HG03095 (cell line): ENCODE results near the gene UCN2.
"Not testable (repeated sequence)": the region's sequence is repeated elsewhere in the genome, so short reads cannot be mapped to it uniquely, and the experiment has no call there.

Experiments used
- ATAC-seq: cut with Tn5 transposase; IDR thresholded peaks from one replicate; pipeline ENCODE4 v1.9.1; 2021; ENCODE audit warnings: moderate library complexity; ENCODE audit not compliant: unreplicated experiment

Gene UCN2

DNA sequence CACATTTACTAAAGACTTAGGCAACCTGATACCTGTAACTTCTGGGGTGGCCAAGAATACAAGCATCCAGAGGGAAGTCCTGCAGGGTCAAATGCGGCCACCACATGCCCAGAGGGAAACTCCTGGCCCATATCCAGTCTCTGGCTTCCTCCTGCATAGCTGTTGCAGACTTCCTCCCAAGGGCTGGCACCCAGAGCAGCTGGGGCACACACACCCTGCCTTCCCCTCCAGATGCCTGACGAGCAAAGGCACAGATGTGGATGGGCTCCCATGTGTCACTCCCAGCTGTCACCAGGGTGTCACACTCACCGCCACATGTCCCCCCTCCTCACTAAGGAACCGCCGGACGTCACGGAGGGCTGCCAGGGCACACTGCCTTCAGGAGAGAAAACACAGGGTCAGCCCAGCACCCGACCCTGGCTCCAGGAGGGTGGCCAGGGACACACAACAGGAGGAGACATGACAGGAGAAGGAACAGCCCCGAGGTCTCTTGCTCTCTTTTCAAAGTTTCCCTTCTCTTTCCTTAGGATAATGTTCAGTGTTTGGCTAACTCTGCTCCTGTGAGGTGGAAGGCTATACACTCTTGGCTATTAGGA lies 20.2 kb downstream of the UCN2 start:
- no peak for ATAC-seq

DNA sequence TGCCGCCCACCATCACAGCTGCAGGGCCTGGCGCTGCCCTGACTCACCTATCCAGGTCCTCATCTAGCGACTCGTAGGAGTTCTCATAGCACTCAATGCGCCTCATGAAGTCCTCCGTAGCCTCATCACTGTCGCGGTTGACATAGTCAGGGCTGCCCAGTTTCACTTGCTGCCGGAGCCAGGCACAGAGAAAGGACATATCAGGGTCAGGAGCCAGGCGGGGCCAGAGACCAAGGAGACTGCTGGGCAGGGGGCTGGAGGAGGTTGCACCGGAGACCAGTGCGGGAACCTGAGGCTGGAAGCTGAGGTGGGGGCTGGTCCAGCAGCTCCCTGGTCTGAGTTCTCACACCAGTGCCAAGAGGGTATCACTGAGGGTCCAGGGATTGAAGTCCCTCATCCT lies 25.1 kb downstream of the UCN2 start:
- ATAC-seq, result no peak

DNA sequence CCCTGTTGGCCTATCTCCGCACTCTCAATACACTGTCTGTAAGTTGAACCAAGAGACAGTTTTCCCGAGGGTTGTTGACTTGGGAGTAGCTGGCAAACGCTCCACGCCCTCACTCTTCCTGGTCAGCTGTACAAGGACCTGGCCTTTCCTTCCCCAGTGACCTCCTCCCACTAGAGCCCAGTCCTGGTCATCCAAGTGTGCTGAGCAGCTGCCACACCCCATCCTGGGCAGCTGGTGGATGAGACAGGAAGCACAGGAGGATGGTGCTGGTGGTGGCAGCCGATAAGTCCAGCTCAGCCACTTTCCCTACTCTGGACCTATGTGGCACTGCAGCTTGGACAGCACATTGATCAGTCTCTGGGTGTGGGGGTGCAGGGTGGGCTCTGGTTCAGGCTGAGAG lies 26.8 kb downstream of the UCN2 start:
- ATAC-seq, result no peak

DNA sequence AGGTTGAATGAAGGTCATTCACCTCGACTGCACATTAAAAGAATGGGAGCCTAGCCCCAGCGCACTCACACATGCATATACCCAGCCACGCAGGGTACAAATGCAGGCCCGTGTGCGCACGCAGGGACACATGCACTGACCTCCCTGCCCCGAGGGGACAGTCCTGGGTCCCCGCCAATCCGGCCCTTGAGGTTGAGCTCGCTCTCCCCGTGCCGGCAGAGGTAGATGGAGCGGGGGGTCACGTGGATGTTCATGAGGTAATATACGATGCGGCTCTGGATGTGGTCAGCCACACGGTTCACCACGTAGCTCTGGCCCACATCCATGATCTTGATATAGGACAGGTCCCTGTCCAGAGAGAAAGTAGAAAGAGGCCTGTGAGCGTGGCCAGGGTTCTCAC lies 27.5 kb downstream of the UCN2 start:
- no peak for ATAC-seq

DNA sequence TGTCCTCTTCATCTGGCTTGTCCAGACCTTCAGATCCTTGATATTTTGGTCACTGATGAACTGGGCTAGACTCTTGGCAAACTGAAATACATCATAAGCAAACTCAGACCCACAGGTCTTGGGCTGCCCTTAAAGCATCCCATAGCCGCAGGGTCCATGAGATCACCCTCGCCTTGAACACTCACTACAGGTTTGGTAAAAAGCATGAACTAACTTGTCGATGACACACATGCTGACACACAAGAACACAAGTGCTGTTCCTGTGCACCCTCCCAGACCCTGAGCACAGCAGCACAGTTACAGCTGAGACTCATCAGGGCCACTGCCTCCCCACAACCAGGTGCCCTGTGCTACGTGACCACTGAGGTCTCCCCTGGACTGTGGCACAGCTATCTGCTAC lies 28.0 kb downstream of the UCN2 start:
- no peak for ATAC-seq

DNA sequence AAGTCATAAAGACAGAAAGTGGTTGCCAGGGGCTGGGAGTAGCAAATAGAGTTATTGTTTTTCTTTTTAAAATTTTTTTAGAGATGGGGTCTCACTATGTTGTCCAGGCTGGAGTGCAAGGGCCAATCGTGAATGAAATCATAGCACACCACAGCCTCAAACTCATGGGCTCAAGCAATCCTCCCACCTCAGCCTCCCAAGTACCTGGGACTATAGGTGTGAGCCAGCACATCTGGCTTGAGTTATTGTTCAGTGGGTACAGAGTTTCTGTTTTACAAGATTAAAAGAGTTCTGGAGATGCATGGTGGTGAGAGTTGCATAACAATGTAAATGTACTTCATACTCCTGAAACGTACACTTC lies 30.6 kb downstream of the UCN2 start:
- no peak for ATAC-seq

DNA sequence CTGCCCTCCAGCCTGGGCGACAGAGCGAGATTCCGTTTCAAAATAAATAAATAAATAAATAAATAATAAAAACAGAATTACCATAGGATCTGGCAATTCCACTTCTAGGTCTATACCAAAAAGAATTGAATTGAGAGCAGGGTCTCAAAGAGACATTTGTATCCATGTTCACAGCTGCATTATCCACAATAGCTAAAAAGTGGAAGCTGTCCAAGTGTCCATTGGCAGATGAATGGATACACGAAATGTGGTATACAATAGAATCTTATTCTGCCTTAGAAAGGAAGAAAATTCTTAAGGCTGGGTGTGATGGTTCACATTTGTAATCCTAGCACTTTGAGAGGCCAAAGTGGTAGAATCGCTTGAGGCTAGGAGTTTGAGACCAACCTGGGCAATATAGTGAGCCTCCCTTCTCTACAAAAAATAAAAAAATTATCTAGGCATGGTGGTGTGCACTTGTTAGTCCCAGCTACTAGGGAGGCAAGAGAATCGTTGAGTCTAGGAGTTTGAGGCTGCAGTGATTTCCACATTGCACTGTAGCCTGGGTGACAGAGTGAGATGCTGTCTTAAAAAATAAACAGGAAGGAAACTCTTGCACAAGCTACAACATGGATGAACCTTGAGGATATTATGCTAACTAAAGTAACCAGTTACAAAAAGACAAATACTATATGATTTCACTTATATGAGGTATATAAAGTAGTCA lies 31.2 kb downstream of the UCN2 start:
- ATAC-seq, result no peak

DNA sequence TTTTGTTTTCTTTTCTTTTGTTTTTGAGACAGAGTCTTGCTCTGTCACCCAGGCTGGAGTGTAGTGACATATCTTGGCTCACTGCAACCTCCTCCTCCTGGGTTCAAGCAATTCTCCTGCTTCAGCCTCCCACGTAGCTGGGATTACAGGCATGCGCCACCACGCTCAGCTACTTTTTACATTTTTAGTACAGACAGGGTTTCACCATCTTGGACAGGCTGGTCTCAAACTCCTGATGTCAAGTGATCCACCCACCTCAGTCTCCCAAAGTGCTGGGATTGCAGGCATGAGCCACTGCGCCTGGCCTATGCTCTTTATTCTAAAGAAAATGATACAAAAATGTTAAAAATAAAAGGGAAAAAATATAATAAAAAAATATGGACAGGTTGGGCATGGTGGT lies 32.9 kb downstream of the UCN2 start:
- ATAC-seq, result not testable (repeated sequence)

DNA sequence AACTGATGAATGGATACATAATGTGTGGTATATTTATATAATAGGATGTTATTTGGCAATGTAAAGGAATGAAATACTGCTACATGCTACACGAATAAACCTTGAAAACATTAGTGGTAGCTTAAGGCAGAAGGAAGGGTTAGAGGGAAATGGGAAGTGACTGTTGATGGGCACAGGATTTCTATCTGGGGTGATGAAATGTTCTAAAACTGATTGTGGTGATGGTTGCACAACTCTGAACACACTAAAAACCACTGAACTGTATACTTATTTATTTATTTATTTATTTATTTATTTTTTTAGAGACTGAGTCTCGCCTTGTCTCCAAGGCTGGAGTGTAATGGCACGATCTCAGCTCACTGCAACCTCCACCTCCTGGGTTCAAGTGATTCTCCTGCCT lies 34.8 kb downstream of the UCN2 start:
- ATAC-seq, result no peak

DNA sequence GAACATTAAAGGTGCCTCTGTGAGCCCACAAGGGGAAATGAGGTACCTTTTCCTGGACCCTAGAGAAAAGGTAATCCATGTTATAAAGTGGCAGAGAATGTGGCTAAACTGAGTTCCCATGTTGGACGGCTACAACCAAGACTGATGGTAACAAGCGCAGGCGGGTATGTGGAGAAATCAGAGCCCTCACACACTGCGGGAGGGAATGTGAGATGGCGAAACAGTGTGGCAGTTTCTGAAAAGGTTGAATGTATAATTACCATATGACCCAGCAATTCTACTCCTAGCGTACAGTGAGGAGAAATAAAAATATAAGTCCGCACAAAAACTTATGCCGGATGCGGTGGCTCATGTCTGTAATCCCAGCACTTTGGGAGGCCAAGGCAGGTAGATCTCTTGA lies 35.5 kb downstream of the UCN2 start:
- no peak for ATAC-seq

DNA sequence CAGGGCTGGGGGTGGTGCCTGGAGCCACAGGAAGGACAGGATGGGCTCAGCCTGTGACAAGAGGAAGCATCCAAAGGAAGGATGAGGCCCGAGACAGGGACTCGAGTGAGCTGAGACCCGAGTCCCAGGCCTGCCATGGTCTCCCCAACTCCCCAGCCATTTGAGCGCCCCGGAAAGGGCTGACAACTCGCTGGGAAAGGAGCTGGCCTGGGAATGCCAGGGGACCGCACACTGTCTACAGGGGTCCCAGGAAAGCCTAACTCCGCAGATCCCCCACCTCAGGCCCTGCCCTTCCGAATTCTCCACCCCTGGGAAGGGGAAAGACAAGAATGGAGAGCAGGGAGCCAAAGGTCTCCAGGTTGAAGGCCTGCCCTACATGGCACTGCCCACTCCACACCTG lies 38.6 kb downstream of the UCN2 start:
- ATAC-seq, result no peak

DNA sequence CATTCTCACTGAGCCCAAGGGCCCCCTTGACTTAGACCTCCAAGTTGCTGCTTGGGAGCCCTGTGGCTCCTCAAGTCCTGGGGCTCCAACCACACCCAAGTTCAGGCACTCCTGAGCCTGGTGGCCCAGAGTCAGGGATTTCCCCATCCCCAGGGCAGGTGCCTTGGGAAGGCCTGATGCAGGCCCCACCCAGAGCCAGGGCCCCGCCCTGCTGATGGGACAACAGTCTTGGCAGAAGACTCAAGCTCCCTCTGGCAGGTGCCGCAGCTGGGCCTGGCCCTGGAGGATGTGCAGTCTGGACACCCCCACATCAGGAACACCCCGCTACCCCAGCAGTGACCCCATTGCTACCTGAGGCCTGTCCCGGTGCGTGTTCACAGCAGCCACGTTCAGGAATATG lies 41.9 kb downstream of the UCN2 start:
- ATAC-seq, result no peak

DNA sequence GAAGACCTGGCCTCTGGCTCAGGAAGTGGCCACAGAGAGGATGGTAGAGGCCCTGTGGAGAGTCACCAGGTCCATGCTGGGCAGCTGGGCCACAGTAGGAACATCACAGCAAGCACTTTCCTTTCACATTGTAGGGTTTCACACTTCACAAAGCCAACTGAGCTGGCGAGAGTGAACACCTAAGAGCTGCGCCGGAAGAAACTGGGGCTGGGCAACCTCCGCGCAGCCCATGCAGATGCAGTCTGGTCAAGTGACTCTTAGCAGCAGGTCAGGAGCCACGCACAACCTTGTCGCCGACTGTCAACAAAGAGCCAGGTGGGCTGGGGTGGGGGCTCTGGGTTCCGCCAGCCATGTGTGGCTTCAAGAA lies 44.3 kb downstream of the UCN2 start:
- no peak for ATAC-seq

DNA sequence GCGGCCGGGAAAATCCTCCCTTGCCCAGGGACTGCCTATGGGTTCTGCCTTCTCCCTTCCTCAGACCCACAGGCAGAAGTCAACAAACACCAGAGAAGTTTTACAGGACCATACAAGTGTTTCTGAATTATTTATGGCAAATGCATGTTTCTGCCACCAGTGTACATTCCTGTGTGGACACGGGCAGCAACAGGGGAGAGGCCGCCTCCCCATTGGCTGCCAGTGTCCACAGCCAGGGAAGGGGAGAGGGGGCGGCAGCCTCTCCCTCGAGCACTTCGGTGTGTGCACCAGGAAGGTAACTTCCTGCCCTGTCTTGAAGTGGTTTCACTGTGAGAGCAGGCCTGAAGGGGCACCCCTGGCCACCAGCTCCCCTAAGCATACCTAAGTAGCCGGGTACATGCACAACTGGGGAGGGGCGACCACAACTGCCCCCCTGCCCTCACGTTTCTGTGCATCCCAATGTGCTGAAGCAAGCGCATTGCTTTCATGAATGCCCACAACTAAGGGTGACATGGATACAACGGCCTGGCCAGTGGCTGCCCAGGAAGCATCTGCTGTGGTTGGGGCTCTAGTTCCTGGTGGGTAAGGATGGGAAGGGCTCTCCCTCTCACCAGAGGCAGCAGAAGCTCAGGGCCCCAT lies 44.8 kb downstream of the UCN2 start:
- ATAC-seq, result no peak

DNA sequence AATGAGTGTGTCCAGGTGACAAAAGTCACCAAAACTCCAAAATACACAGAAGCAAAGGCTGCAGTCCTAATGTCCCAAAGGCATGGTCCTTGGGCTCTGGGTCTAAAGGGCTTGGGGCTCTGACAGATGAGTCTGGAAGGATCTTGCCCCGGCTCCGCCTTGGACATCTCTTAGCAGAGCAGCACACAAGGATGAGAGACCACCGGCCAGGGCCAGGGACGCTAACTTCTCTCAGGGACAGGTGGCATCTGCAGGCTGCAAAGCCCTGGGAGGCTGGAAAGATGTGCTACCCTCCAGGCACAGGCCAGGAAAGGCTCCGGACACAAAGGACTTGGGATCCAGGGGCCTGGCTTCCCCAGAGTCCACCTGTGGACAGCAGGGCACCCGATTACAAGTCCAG lies 45.5 kb downstream of the UCN2 start:
- ATAC-seq, result no peak

DNA sequence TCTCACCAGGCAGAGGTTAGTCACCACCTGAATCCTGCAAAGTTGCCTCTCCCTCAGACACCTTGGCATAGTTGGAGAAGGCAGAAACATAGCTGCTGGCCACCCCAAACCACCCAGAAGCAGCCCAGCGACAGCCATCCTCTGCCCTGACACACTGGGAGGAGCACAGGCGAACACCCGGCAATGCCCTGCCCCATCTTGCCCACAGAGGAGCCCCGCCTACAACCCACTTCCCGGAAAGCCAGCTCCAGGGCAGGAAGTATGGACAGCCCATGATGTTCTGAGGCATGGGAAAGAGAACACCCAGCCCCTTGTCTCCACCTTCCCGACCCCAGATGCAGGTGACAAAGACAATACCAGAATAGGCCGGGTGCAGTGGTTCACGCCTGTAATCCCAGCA lies 47.0 kb downstream of the UCN2 start:
- ATAC-seq, result no peak

DNA sequence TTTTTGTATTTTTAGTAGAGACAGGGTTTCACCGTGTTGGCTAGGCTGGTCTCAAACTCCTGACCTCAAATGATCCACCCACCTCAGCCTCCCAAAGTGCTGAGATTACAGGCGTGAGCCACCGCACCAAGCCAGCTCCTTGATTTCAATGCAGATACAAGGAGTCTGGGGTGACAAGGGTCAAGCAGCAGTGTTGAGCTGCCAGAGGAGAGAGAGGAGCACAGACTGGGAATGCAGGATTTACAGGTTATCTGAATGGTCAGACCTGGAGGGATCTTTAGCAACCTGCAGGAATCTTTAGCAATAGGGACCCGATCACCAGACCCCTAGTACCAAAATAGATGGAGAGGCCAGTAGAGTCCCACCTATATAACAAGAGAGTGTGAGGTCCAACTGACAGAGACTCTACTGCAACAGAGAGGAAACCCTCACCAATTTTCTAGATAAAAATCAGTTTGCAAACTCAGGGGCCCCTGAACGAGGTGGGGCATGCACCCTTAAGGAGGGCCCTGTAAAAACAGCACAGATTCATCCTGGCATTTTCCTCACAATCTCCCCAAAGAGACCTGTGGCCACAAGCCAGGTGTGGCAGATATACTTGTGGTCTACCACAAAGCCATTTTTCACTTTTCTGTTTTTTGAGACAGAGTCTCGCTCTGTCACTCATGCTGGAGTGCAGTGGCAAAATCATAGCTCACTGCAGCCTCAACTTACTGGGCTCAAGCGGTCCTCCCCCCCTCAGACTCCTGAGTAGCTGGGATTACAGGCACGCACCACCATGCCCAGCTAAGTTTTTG lies 49.0 kb downstream of the UCN2 start:
- ATAC-seq, result no peak
